GM12874 (cell line): ENCODE data around the gene MCHR1.

Experiments used
- CTCF ChIP-seq: IDR thresholded peaks from 2 replicates; pipeline ENCODE4 v1.5.1; 2011; ENCODE audit warnings: low read depth, mild to moderate bottlenecking, control low read depth, low read length, moderate library complexity; ENCODE audit not compliant: insufficient read depth

Gene MCHR1

GRCh38 chr22:40636380-40637182, 42.7 kb upstream of the MCHR1 start, which contains the start of gene MRTFA:
TSS of gene MRTFA (minus strand) at chr22:40636719.
- no peak for TF ChIP-seq CTCF

GRCh38 chr22:40637183-40638150, 41.8 kb upstream of the MCHR1 start:
- no peak for TF ChIP-seq CTCF

GRCh38 chr22:40638261-40638660, 41.0 kb upstream of the MCHR1 start:
- TF ChIP-seq CTCF = no peak

- TF ChIP-seq CTCF = no peak
Measured at GRCh38 chr22:40641269-40641668, 38.0 kb upstream of the MCHR1 start.

GRCh38 chr22:40642316-40642715, 37.0 kb upstream of the MCHR1 start:
- TF ChIP-seq CTCF = no peak

- no peak for TF ChIP-seq CTCF
Measured at GRCh38 chr22:40645579-40646197, 33.6 kb upstream of the MCHR1 start.

- no peak for TF ChIP-seq CTCF
Measured at GRCh38 chr22:40648386-40648785, 30.9 kb upstream of the MCHR1 start.
